HCT116 (cell line): Measurements from ENCODE around the gene SPATA6. TPM values are rescaled to one million over a fixed set of nuclear protein-coding genes. Genes with fewer than 3 reads are reported as not detected.

ENCODE experiments used
- ATF3 ChIP-seq: IDR thresholded peaks from 2 replicates; pipeline ENCODE4 v1.6.1; 2012
- CEBPB ChIP-seq: IDR thresholded peaks from 2 replicates; pipeline ENCODE4 v1.6.1; 2012; ENCODE audit warnings: low read depth
- CTCF ChIP-seq, 3 experiments: fragments of 200-600 bp in 1 of 3; sonication (generic) in 1 of 3; IDR thresholded peaks in 2 of 3; conservative IDR thresholded peaks in 1 of 3; 2 replicates each; pipeline ENCODE4 v1.5.1; 2012 to 2017; ENCODE audit warnings: low read depth in 2 of 3, low read length in 2 of 3, antibody characterized with exemption in 1 of 3, borderline replicate concordance in 1 of 3, control low read depth in 1 of 3, mild to moderate bottlenecking in 1 of 3, mixed read lengths in 1 of 3, mixed run types in 1 of 3, moderate library complexity in 1 of 3; ENCODE audit not compliant: insufficient read depth in 1 of 3
- EGR1 ChIP-seq: IDR thresholded peaks from 2 replicates; pipeline ENCODE4 v1.6.1; 2012; ENCODE audit warnings: low read depth
- ELF1 ChIP-seq: IDR thresholded peaks from 2 replicates; pipeline ENCODE4 v1.6.1; 2012; ENCODE audit warnings: low read depth, borderline replicate concordance
- MAX ChIP-seq: IDR thresholded peaks from 2 replicates; pipeline ENCODE4 v1.6.1; 2012
- POLR2AphosphoS5 ChIP-seq: IDR thresholded peaks from 2 replicates; pipeline ENCODE4 v1.6.1; 2011; ENCODE audit warnings: mild to moderate bottlenecking, low read depth, low read length, moderate library complexity
- SP1 ChIP-seq: IDR thresholded peaks from 2 replicates; pipeline ENCODE4 v1.6.1; 2012; ENCODE audit warnings: low read depth
- SRF ChIP-seq: IDR thresholded peaks from 2 replicates; pipeline ENCODE4 v1.6.1; 2012; ENCODE audit warnings: low read depth
- TCF7L2 ChIP-seq: IDR thresholded peaks from 2 replicates; pipeline ENCODE4 v1.7.0; 2011; ENCODE audit warnings: borderline replicate concordance, inconsistent platforms; ENCODE audit not compliant: insufficient read depth, insufficient read length; ENCODE audit errors: extremely low read depth
- YY1 ChIP-seq: IDR thresholded peaks from 2 replicates; pipeline ENCODE4 v1.6.1; 2011; ENCODE audit warnings: low read length, low read depth, moderate library complexity, mild to moderate bottlenecking; ENCODE audit not compliant: insufficient replicate concordance; ENCODE audit errors: extremely low read depth
- ZFX ChIP-seq: fragments of 450-650 bp; IDR thresholded peaks from 2 replicates; pipeline ENCODE4 v1.6.1; 2017
- ZNF274 ChIP-seq: fragments of 200-500 bp; sonication (Bioruptor generic); IDR thresholded peaks from 2 replicates; pipeline ENCODE4 v1.6.1; 2014; ENCODE audit warnings: mild to moderate bottlenecking, low read depth, low read length, inconsistent platforms
- total RNA-seq: library from RNA; stranded (reverse); gene quantifications from one replicate; pipeline ENCODE4 v1.2.1, GENCODE V29; 2021; ENCODE audit not compliant: unreplicated experiment

SPATA6 gene
- total RNA-seq, 1 experiment from 2014 or later = 8.6 TPM

- TF ChIP-seq CTCF (IDR thresholded peaks at IDR 0.05 in 2 of 3, conservative IDR thresholded peaks at IDR 0.05 in 1 of 3; ENCODE audit: borderline replicate concordance in 1 of 3, insufficient read depth in 1 of 3, low read depth in 2 of 3, low read length in 2 of 3) (no peak), SP1 (no peak), POLR2AphosphoS5 (no peak), ZNF274 (no peak), ATF3 (no peak), ELF1 (no peak), SRF (no peak), YY1 (no peak), CEBPB (no peak), ZFX (no peak), MAX (no peak), EGR1 (no peak), TCF7L2 (no peak)
Observed at GRCh38 chr1:48470481-48470855, 1.5 kb downstream of the SPATA6 start (continued).
